ENCODE results near the gene CES3.

- TF ChIP-seq CTCF (IDR thresholded peaks at IDR 0.05) (no peak), POLR2A (IDR thresholded peaks at IDR 0.05) (no peak)
These were observed 30.9 kb upstream of the CES3 start for GRCh38 chr16:66930189-66930588.
